Fibroblast of skin of left biceps (primary cell): ENCODE results near the gene FGF16.
"Not testable (repeated sequence)": the region's sequence is repeated elsewhere in the genome, so short reads cannot be mapped to it uniquely, and the experiment has no call there.

Experiments used
- DNase-seq, 2 experiments: peaks; one replicate each; pipeline ENCODE4 v3.0.0-alpha.2; 2013; ENCODE audit warnings: low read depth in 2 of 2

FGF16 gene

GRCh38 chrX:77446908-77447652 lies at the start of gene FGF16:
TSS of gene FGF16 (plus strand) at chrX:77447389. CDS start at chrX:77447675, 286 bp downstream.
- DNase-seq, result no peak

- DNase-seq, result no peak
Measured at GRCh38 chrX:77398330-77398954, 48.7 kb upstream of the FGF16 start.

GRCh38 chrX:77404419-77404818 lies 42.8 kb upstream of the FGF16 start:
- no peak for DNase-seq

- not testable (repeated sequence) for DNase-seq
Measured at GRCh38 chrX:77407821-77408220, 39.4 kb upstream of the FGF16 start.

- DNase-seq, result no peak
Measured at GRCh38 chrX:77412631-77413030, 34.6 kb upstream of the FGF16 start.

GRCh38 chrX:77415161-77415560 lies 32.0 kb upstream of the FGF16 start:
- no peak for DNase-seq

- no peak for DNase-seq
Measured at GRCh38 chrX:77415882-77416281, 31.3 kb upstream of the FGF16 start.

- DNase-seq, result no peak
Measured at GRCh38 chrX:77422891-77423648, 24.1 kb upstream of the FGF16 start.

- DNase-seq, result peak in 1 of 2 experiments; percentile 20
Measured at GRCh38 chrX:77426811-77427210, 20.4 kb upstream of the FGF16 start.

- DNase-seq, result no peak
Measured at GRCh38 chrX:77427611-77428010, 19.6 kb upstream of the FGF16 start.

GRCh38 chrX:77428551-77428950 lies 18.6 kb upstream of the FGF16 start:
- no peak for DNase-seq

GRCh38 chrX:77431227-77431626 lies 16.0 kb upstream of the FGF16 start:
- DNase-seq, result peak; percentile 50 to 53

- no peak for DNase-seq
Measured at GRCh38 chrX:77433001-77433400, 14.2 kb upstream of the FGF16 start.

GRCh38 chrX:77434962-77435361 lies 12.2 kb upstream of the FGF16 start:
- no peak for DNase-seq

GRCh38 chrX:77436271-77436670 lies 10.9 kb upstream of the FGF16 start:
- no peak for DNase-seq

GRCh38 chrX:77436682-77437081 lies 10.5 kb upstream of the FGF16 start:
- DNase-seq, result no peak

- no peak for DNase-seq
Measured at GRCh38 chrX:77440330-77440729, 6.9 kb upstream of the FGF16 start.

GRCh38 chrX:77441033-77441432 lies 6.2 kb upstream of the FGF16 start:
- no peak for DNase-seq

- no peak for DNase-seq
Measured at GRCh38 chrX:77441479-77441878, 5.7 kb upstream of the FGF16 start.

- DNase-seq, result peak; percentile 47 to 49
Measured at GRCh38 chrX:77442728-77443127, 4.5 kb upstream of the FGF16 start.

- no peak for DNase-seq
Measured at GRCh38 chrX:77444075-77444474, 3.1 kb upstream of the FGF16 start.

GRCh38 chrX:77444545-77444944 lies 2.6 kb upstream of the FGF16 start:
- no peak for DNase-seq
